Endodermal cell (in vitro differentiated cells): ENCODE data around the gene RGL1. TPM values are rescaled to one million over a fixed set of nuclear protein-coding genes. Genes with fewer than 3 reads are reported as not detected.

Experiments used
- DNase-seq: peaks from one replicate; pipeline ENCODE4 v3.0.0-alpha.2; 2017
- H3K27ac ChIP-seq: 2 replicates; pipeline ENCODE4 v1.5.1; 2013; ENCODE audit warnings: mild to moderate bottlenecking, low read depth, low read length, moderate library complexity
- H3K27me3 ChIP-seq: 2 replicates; pipeline ENCODE4 v1.6.1; 2013; ENCODE audit warnings: mild to moderate bottlenecking, low read length, moderate library complexity; ENCODE audit not compliant: insufficient read depth, control insufficient read depth, poor library complexity, severe bottlenecking
- H3K36me3 ChIP-seq: 2 replicates; pipeline ENCODE4 v1.7.0; 2013; ENCODE audit warnings: mild to moderate bottlenecking, low read length, moderate library complexity; ENCODE audit not compliant: control insufficient read depth, insufficient read depth
- H3K4me1 ChIP-seq: one replicate; pipeline ENCODE4 v1.7.0; 2013; ENCODE audit warnings: low read length; ENCODE audit not compliant: control insufficient read depth, insufficient read depth
- H3K4me3 ChIP-seq: 2 replicates; pipeline ENCODE4 v1.5.1; 2013; ENCODE audit warnings: mild to moderate bottlenecking, low read length, moderate library complexity
- H3K9ac ChIP-seq: 2 replicates; pipeline ENCODE4 v1.6.1; 2013; ENCODE audit warnings: mild to moderate bottlenecking, low read length, moderate library complexity; ENCODE audit not compliant: poor library complexity, severe bottlenecking; ENCODE audit errors: extremely low read depth
- H3K9me3 ChIP-seq: 2 replicates; pipeline ENCODE4 v1.6.1; 2013; ENCODE audit warnings: mild to moderate bottlenecking, low read length, moderate library complexity; ENCODE audit not compliant: control insufficient read depth
- H3K27ac Mint-ChIP-seq: 2 replicates; pipeline ENCODE4 v1.8.0; 2020; ENCODE audit warnings: mixed read lengths
- H3K27me3 Mint-ChIP-seq: 2 replicates; pipeline ENCODE4 v1.8.0; 2021; ENCODE audit warnings: mild to moderate bottlenecking, mixed read lengths; ENCODE audit not compliant: insufficient read depth
- H3K36me3 Mint-ChIP-seq: 2 replicates; pipeline ENCODE4 v1.8.0; 2020; ENCODE audit warnings: low read depth, mixed read lengths
- H3K4me1 Mint-ChIP-seq: 2 replicates; pipeline ENCODE4 v1.8.0; 2020; ENCODE audit warnings: mixed read lengths
- H3K4me3 Mint-ChIP-seq: 2 replicates; pipeline ENCODE4 v1.8.0; 2020; ENCODE audit warnings: mild to moderate bottlenecking, moderate library complexity, mixed read lengths
- H3K9me3 Mint-ChIP-seq: 2 replicates; pipeline ENCODE4 v1.8.0; 2020; ENCODE audit warnings: mild to moderate bottlenecking, mixed read lengths
- WGBS, 2 experiments: methylation state at CpG; one replicate each; pipeline versions ENCODE4 v1.1.5 to v1.1.7; 2013; ENCODE audit warnings: missing lambda C conversion rate in 2 of 2, mixed read lengths in 1 of 2; ENCODE audit not compliant: insufficient coverage in 1 of 2, insufficient read length in 1 of 2; 5-methylcytosine and 5-hydroxymethylcytosine counted together
- total RNA-seq, 2 donors: library from RNA; stranded (reverse); fragmentation: NEBNext Ultra II Directional in 1 of 2; extraction: Animal tissue kit (Norgen Biotek cat#: 25700) in 1 of 2; gene quantifications; 2 replicates in 1 of 2; 3 replicates in 1 of 2; pipeline ENCODE4 v1.2.1, GENCODE V29; 2021
- TF ChIP-seq, protein P1 (sequence below): fragments of 200-600 bp; sonication (generic); conservative IDR thresholded peaks from 2 replicates; pipeline ENCODE4 v1.5.0; 2021; ENCODE audit warnings: antibody characterized with exemption, mild to moderate bottlenecking

RGL1 gene
- total RNA-seq, 2 donors from 2014 or later: 0.15 to 2.6 TPM

DNA sequence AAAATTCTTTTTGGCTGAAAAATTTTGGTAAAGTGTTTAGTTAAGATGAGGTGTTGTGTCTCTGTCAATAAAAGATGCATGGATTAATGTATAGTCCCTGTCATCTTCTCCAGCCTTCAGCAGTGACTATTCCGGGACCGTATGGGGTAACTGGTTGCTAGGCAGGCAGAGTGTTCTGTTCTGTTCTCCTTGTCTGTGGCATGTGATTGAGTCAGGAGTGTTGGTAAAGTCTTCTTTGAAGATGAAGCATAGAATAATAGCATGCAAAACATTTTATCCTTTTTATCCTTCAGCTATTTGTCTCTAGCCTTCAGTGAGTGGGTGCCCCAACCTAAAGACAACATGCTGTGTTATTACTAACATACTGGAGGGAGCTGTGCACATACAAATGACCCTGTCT, 74.6 kb downstream of the RGL1 start:
- Mint-ChIP-seq H3K4me1 (peaks cover 36% of the 10 kb centered on the region), H3K27ac (no peak overlapping the region), H3K4me3 (no peak overlapping the region), H3K9me3 (no peaks in the 10 kb centered on the region), H3K27me3 (no peaks in the 10 kb centered on the region), H3K36me3 (no peaks in the 10 kb centered on the region)
- TF ChIP-seq, protein P1, sequence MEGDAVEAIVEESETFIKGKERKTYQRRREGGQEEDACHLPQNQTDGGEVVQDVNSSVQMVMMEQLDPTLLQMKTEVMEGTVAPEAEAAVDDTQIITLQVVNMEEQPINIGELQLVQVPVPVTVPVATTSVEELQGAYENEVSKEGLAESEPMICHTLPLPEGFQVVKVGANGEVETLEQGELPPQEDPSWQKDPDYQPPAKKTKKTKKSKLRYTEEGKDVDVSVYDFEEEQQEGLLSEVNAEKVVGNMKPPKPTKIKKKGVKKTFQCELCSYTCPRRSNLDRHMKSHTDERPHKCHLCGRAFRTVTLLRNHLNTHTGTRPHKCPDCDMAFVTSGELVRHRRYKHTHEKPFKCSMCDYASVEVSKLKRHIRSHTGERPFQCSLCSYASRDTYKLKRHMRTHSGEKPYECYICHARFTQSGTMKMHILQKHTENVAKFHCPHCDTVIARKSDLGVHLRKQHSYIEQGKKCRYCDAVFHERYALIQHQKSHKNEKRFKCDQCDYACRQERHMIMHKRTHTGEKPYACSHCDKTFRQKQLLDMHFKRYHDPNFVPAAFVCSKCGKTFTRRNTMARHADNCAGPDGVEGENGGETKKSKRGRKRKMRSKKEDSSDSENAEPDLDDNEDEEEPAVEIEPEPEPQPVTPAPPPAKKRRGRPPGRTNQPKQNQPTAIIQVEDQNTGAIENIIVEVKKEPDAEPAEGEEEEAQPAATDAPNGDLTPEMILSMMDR: no peak
- Histone ChIP-seq H3K27ac (no peak overlapping the region), H3K36me3 (no peaks in the 10 kb centered on the region), H3K27me3 (no peaks in the 10 kb centered on the region), H3K4me3 (no peak overlapping the region), H3K9ac (no peak overlapping the region), H3K9me3 (no peaks in the 10 kb centered on the region), H3K4me1 (peaks cover 5% of the 10 kb centered on the region)
- 76% methylated on average over 2 of the region's 2 CpGs; no CpG with 5 or more reads in 1 of the 2 experiments for WGBS, 2 experiments
- no peak for DNase-seq

DNA sequence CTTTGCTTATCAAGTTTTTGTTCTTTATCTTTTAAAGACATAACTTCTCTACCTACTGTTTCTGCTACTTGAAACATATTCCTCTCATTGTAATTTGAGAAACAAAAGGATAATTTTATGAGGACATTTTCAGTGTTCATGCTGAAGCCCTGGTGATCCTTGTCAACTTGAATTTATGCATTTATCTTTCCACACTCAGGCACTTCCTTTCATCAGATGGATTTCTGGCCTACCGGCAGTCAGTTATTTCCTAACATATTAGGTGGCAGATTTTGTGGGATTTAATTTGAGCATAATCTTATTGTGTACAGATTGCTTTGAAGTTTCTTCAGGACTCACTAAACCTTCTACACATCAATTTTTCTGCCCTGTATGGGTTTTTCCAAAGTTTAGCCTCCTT, 75.0 kb downstream of the RGL1 start:
- Mint-ChIP-seq H3K27ac (no peak overlapping the region), H3K4me1 (peaks cover 39% of the 10 kb centered on the region), H3K27me3 (no peaks in the 10 kb centered on the region), H3K36me3 (no peaks in the 10 kb centered on the region), H3K4me3 (no peak overlapping the region), H3K9me3 (no peaks in the 10 kb centered on the region)
- TF ChIP-seq, protein P1: no peak
- no peak overlapping the region for H3K27ac ChIP-seq
- no peaks in the 10 kb centered on the region for H3K27me3 ChIP-seq
- WGBS, 2 experiments: no CpG with 5 or more reads among the region's 1 CpG
- no peak for DNase-seq
- no peak overlapping the region for H3K9ac ChIP-seq
- H3K4me3 ChIP-seq: no peak overlapping the region
- peaks cover 5% of the 10 kb centered on the region for H3K4me1 ChIP-seq
- no peaks in the 10 kb centered on the region for H3K9me3 ChIP-seq
- no peaks in the 10 kb centered on the region for H3K36me3 ChIP-seq

DNA sequence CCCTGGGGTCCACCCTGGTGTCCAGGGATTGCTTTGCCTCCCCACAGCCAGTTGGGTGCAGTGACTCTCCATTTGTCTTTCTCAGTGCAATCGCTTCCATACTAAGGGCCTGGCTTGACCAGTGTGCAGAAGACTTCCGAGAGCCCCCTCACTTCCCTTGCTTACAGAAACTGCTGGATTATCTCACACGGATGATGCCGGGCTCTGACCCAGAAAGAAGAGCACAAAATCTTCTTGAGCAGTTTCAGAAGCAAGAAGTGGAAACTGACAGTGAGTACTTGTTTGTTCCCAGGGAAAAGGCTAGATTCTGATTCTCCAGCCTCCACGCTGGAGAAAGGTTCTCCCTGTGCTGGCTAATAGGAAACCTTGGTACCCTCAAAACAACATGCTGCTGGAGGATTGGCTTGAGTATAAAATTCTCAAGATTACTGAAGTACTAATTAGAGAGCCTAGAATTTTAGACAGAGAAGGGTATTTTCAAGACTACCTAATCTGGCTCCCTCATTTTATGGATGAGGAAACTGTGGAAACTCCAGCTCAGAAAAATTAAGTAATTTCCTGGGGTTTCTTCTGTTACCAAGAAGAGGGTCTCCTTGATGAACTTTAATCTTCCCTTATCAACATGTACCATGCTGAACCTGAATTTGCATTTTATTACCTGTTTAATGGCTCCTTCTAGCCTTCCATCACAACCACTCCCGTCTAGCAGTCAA, 75.8 kb downstream of the RGL1 start:
- Histone ChIP-seq H3K9me3 (no peaks in the 10 kb centered on the region), H3K36me3 (no peaks in the 10 kb centered on the region), H3K27me3 (no peaks in the 10 kb centered on the region), H3K4me3 (no peak overlapping the region), H3K9ac (no peak overlapping the region), H3K27ac (peak overlapping the region; percentile 85), H3K4me1 (peaks cover 5% of the 10 kb centered on the region)
- no peaks in the 10 kb centered on the region for H3K27me3 Mint-ChIP-seq
- no peaks in the 10 kb centered on the region for H3K36me3 Mint-ChIP-seq
- peaks cover 41% of the 10 kb centered on the region for H3K4me1 Mint-ChIP-seq
- H3K9me3 Mint-ChIP-seq: no peaks in the 10 kb centered on the region
- H3K27ac Mint-ChIP-seq: peak overlapping the region; percentile 22
- H3K4me3 Mint-ChIP-seq: no peak overlapping the region
- TF ChIP-seq, protein P1: no peak
- WGBS, 2 experiments: 92 to 100% methylated on average over 5 to 6 of the region's 6 CpGs
- no peak for DNase-seq
